ENCODE measurements around the gene FERMT3. TPM values are rescaled to one million over a fixed set of nuclear protein-coding genes. Genes with fewer than 3 reads are reported as not detected.

FERMT3 gene
- total and polyA plus RNA-seq, 2 of the 13 experiments (the other 11 are each of a cell fraction or from before 2014, with no cell fraction given), result 0.29 TPM; not detected in 1

GRCh38 chr11:64165842-64166635, 40.5 kb upstream of the FERMT3 start, which contains the start of gene MACROD1 (continued):
- TF ChIP-seq ZNF746 (CRISPR knock-in tag; IDR thresholded peaks at IDR 0.05), result no peak
- peak; percentile 33 for TF ChIP-seq SALL2 (CRISPR knock-in tag; IDR thresholded peaks at IDR 0.05)
- TF ChIP-seq, protein P1, sequence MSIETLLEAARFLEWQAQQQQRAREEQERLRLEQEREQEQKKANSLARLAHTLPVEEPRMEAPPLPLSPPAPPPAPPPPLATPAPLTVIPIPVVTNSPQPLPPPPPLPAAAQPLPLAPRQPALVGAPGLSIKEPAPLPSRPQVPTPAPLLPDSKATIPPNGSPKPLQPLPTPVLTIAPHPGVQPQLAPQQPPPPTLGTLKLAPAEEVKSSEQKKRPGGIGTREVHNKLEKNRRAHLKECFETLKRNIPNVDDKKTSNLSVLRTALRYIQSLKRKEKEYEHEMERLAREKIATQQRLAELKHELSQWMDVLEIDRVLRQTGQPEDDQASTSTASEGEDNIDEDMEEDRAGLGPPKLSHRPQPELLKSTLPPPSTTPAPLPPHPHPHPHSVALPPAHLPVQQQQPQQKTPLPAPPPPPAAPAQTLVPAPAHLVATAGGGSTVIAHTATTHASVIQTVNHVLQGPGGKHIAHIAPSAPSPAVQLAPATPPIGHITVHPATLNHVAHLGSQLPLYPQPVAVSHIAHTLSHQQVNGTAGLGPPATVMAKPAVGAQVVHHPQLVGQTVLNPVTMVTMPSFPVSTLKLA (IDR thresholded peaks at IDR 0.05), result peak; percentile 35
- peak; percentile 67; the same call in 1 of the 2 replicates for TF ChIP-seq ZNF414 (CRISPR knock-in tag; IDR thresholded peaks at IDR 0.05)
- TF ChIP-seq SP1 (IDR thresholded peaks at IDR 0.05), result no peak
- peak; percentile 20; the same call in 1 of the 2 replicates for TF ChIP-seq SP1 (CRISPR knock-in tag; IDR thresholded peaks at IDR 0.05)
- no peak for TF ChIP-seq ZNF737 (CRISPR knock-in tag; IDR thresholded peaks at IDR 0.05; ENCODE audit: borderline replicate concordance)
- peak; percentile 83 for TF ChIP-seq HDAC1 (CRISPR knock-in tag; IDR thresholded peaks at IDR 0.05)
- TF ChIP-seq, protein P2, sequence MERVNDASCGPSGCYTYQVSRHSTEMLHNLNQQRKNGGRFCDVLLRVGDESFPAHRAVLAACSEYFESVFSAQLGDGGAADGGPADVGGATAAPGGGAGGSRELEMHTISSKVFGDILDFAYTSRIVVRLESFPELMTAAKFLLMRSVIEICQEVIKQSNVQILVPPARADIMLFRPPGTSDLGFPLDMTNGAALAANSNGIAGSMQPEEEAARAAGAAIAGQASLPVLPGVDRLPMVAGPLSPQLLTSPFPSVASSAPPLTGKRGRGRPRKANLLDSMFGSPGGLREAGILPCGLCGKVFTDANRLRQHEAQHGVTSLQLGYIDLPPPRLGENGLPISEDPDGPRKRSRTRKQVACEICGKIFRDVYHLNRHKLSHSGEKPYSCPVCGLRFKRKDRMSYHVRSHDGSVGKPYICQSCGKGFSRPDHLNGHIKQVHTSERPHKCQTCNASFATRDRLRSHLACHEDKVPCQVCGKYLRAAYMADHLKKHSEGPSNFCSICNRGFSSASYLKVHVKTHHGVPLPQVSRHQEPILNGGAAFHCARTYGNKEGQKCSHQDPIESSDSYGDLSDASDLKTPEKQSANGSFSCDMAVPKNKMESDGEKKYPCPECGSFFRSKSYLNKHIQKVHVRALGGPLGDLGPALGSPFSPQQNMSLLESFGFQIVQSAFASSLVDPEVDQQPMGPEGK (CRISPR knock-in tag; IDR thresholded peaks at IDR 0.05), result peak; percentile 6; the same call in 1 of the 2 replicates
- peak; percentile 31; the same call in 1 of the 2 replicates for TF ChIP-seq SAFB2 (CRISPR knock-in tag; IDR thresholded peaks at IDR 0.05; ENCODE audit: borderline replicate concordance, low read depth)
- TF ChIP-seq ARID2 (CRISPR knock-in tag; IDR thresholded peaks at IDR 0.05; ENCODE audit: borderline replicate concordance), result no peak
- no peak for TF ChIP-seq ZNF441 (CRISPR knock-in tag; IDR thresholded peaks at IDR 0.05; ENCODE audit: borderline replicate concordance)
- TF ChIP-seq EEA1 (CRISPR knock-in tag; IDR thresholded peaks at IDR 0.05; ENCODE audit: borderline replicate concordance), result peak; percentile 36; the same call in 1 of the 2 replicates
- peak; percentile 81 for TF ChIP-seq POLR2G (IDR thresholded peaks at IDR 0.05; ENCODE audit: low read depth, low read length)
- no peak for TF ChIP-seq RFX5 (IDR thresholded peaks at IDR 0.05; ENCODE audit: low read depth, low read length)
- TF ChIP-seq ZNF724P (CRISPR knock-in tag; IDR thresholded peaks at IDR 0.05; ENCODE audit: borderline replicate concordance), result no peak
- no peak; the same call in 1 of the 2 replicates for TF ChIP-seq TOPORS (CRISPR knock-in tag; IDR thresholded peaks at IDR 0.05)
- TF ChIP-seq ZNF136 (CRISPR knock-in tag; IDR thresholded peaks at IDR 0.05; ENCODE audit: low read depth), result no peak; the same call in 1 of the 2 replicates
- TF ChIP-seq TARDBP (CRISPR knock-in tag; IDR thresholded peaks at IDR 0.05), result no peak
- TF ChIP-seq U2AF1 (optimal IDR thresholded peaks at IDR 0.05; ENCODE audit: low read depth, low read length), result no peak
- TF ChIP-seq ZNF235 (CRISPR knock-in tag; IDR thresholded peaks at IDR 0.05; ENCODE audit: borderline replicate concordance), result 0 out of 2 replicates have a peak, but pooled peaks have one; percentile 46
- peak; percentile 35; the same call in 1 of the 2 replicates for TF ChIP-seq HNRNPL (IDR thresholded peaks at IDR 0.05; ENCODE audit: low read depth, low read length)
- TF ChIP-seq ZNF280D (CRISPR knock-in tag; IDR thresholded peaks at IDR 0.05), result no peak
